Effector memory CD8-positive, alpha-beta T cell (primary cell): ENCODE data around the gene MGMT.

Experiments used
- ATAC-seq: fragments of 150-1000 bp; cut with Tn5 transposase; replicated peaks from 2 replicates; pipeline ENCODE4 v1.10.0; 2021; ENCODE audit warnings: mild to moderate bottlenecking, moderate library complexity
- DNase-seq, 3 experiments: peaks; one replicate each; pipeline ENCODE4 v3.0.0; 2021
- H3K27ac Mint-ChIP-seq, 2 donors: one replicate each; pipeline ENCODE4 v1.8.0; 2022; ENCODE audit warnings: mild to moderate bottlenecking in 2 of 2, mixed read lengths in 2 of 2, moderate library complexity in 2 of 2
- H3K27me3 Mint-ChIP-seq, 2 donors: one replicate each; pipeline ENCODE4 v1.8.0; 2022; ENCODE audit warnings: mixed read lengths in 2 of 2
- H3K36me3 Mint-ChIP-seq: one replicate; pipeline ENCODE4 v1.8.0; 2022; ENCODE audit warnings: mild to moderate bottlenecking, moderate library complexity, mixed read lengths; ENCODE audit not compliant: insufficient read depth
- H3K4me1 Mint-ChIP-seq, 2 donors: one replicate each; pipeline ENCODE4 v1.8.0; 2022; ENCODE audit warnings: low read depth in 2 of 2, mixed read lengths in 2 of 2
- H3K4me3 Mint-ChIP-seq, 2 donors: one replicate each; pipeline ENCODE4 v1.8.0; 2022; ENCODE audit warnings: mild to moderate bottlenecking in 2 of 2, mixed read lengths in 2 of 2, moderate library complexity in 2 of 2
- H3K9me3 Mint-ChIP-seq, 2 donors: one replicate each; pipeline ENCODE4 v1.8.0; 2022; ENCODE audit warnings: mixed read lengths in 2 of 2

Gene MGMT

DNA sequence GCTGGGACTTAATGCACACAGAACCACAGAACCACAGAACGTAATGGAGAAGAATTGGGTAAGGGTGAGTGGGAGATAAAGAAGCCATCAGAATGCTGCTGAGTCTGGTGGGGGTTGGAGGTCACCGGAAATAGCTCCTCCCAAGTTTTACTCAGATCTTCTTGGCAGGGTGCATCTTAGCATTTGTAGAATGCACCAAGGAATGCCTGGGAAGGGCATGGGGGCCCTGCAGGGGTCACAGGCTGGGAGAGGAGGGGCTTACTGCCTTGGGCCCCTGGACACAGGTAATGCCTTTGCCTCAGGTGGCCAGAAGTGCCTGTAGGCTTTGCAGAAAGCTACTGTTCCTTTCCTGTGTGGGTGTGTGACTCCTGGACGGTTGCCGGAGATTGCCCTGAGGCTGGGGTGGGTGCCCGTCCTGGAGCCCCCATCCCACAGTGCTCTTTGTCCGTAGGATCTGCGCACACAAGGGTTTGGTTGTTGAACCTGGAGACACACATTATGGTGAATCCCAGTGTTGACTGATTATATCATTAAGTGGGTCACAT is 55.1 kb downstream of the MGMT start:
- no peaks in the 10 kb centered on the region for H3K9me3 Mint-ChIP-seq
- H3K27ac Mint-ChIP-seq, result no peak overlapping the region
- no peaks in the 10 kb centered on the region for H3K27me3 Mint-ChIP-seq
- DNase-seq (no peak), ATAC-seq (no peak)
- peaks cover 8% of the 10 kb centered on the region for H3K36me3 Mint-ChIP-seq
- no peak overlapping the region for H3K4me3 Mint-ChIP-seq
- H3K4me1 Mint-ChIP-seq, result peaks cover 13 to 19% of the 10 kb centered on the region in 2 donors

DNA sequence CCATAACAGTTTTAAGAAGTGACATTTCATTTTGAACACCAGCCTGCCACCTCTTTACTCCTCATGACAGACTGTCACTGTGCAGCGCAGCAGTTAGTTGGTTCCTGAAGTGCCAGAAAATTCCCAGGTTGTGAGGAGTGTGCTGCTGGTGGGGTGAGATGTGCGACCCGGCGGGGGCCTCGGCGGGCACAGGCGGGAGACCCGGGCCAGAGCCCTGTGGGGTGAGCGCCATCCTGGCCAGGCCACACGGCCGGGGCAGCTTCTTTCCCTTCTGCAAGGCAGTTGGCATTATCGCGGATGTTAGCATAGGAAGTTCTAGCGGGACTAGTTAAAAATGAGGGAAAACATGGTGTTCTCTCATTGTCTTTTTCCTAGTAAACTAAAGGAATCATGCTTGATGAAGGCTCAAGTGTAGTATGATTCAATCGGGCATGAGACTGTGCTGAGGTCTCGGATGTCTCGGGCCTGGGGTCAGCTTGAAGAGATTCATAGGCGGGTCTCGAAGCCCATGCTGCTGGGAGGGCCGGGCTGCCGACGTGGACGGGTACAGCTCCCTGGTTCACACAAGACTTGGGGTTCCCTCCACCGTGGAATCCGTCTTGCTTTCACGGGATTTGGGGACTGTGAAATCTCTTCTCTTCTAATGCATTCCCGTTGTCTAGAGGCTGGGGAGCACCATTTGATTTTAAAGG is 56.1 kb downstream of the MGMT start:
- no peaks in the 10 kb centered on the region for H3K27me3 Mint-ChIP-seq
- H3K4me1 Mint-ChIP-seq, result peaks cover 6 to 16% of the 10 kb centered on the region in 2 donors
- no peak overlapping the region for H3K27ac Mint-ChIP-seq
- ATAC-seq (no peak), DNase-seq (no peak)
- peaks cover 3% of the 10 kb centered on the region for H3K36me3 Mint-ChIP-seq
- H3K9me3 Mint-ChIP-seq, result peaks cover 1 to 8% of the 10 kb centered on the region in 2 donors
- no peak overlapping the region for H3K4me3 Mint-ChIP-seq

DNA sequence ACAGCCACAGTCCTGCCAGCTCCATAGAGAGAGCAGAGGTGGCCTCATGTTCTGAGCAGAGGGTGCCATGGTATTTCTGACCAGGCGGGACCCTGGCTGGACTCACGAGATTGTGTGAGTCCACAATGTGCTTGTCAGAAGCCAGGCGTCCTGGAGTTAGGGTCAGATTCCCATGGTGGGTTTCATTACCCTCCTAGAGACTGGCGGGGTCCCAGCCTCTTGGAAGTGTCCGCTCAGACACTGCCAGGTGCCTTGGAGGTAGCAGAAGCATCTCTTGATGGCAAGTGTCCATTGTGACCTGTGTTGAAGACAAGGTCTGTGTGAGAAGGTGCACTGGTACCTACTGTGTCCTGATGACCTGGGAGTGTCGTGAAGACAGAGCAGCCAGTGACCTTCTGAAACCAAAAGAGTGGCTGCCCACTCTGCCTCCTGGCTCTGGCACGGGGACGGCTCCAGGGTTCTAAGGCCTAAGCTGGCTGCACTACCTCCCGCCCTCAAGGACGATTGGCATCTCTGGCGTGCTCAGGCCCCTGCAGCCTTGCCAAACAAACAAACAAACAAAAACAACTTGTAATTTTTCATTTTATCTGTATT is 56.8 kb downstream of the MGMT start:
- ATAC-seq, result no peak
- peaks cover 3% of the 10 kb centered on the region for H3K36me3 Mint-ChIP-seq

GRCh38 chr10:129524936-129525335 is 57.9 kb downstream of the MGMT start:
- ATAC-seq, result no peak
- peaks cover 2 to 8% of the 10 kb centered on the region in 2 donors for H3K9me3 Mint-ChIP-seq
- no peak overlapping the region for H3K4me3 Mint-ChIP-seq

More for the DNA sequence above, 56.8 kb downstream of the MGMT start:
- Mint-ChIP-seq H3K27me3 (no peaks in the 10 kb centered on the region), H3K4me1 (peaks cover 6 to 21% of the 10 kb centered on the region in 2 donors), H3K27ac (no peak overlapping the region), H3K4me3 (no peak overlapping the region), H3K9me3 (peaks cover 2 to 8% of the 10 kb centered on the region in 2 donors)
- no peak for DNase-seq

GRCh38 chr10:129525401-129525801 is 58.4 kb downstream of the MGMT start:
- peaks cover 6 to 28% of the 10 kb centered on the region in 2 donors for H3K4me1 Mint-ChIP-seq
- no peak overlapping the region for H3K27ac Mint-ChIP-seq
- peaks cover 3% of the 10 kb centered on the region for H3K36me3 Mint-ChIP-seq
- DNase-seq (no peak), ATAC-seq (no peak)
- H3K9me3 Mint-ChIP-seq, result peaks cover 2 to 8% of the 10 kb centered on the region in 2 donors
- no peak overlapping the region for H3K4me3 Mint-ChIP-seq
- no peaks in the 10 kb centered on the region for H3K27me3 Mint-ChIP-seq

More at GRCh38 chr10:129524936-129525335, 57.9 kb downstream of the MGMT start:
- peaks cover 6 to 28% of the 10 kb centered on the region in 2 donors for H3K4me1 Mint-ChIP-seq
- no peak for DNase-seq
- H3K36me3 Mint-ChIP-seq, result peaks cover 3% of the 10 kb centered on the region
- no peaks in the 10 kb centered on the region for H3K27me3 Mint-ChIP-seq
- H3K27ac Mint-ChIP-seq, result no peak overlapping the region

- Mint-ChIP-seq H3K27ac (no peak overlapping the region), H3K27me3 (no peaks in the 10 kb centered on the region), H3K4me3 (no peak overlapping the region), H3K36me3 (peaks cover 3% of the 10 kb centered on the region), H3K9me3 (peaks cover 2 to 8% of the 10 kb centered on the region in 2 donors), H3K4me1 (peaks cover 3 to 24% of the 10 kb centered on the region in 2 donors)
- DNase-seq (no peak), ATAC-seq (no peak)
Observed at GRCh38 chr10:129526943-129527342, 59.9 kb downstream of the MGMT start.

DNA sequence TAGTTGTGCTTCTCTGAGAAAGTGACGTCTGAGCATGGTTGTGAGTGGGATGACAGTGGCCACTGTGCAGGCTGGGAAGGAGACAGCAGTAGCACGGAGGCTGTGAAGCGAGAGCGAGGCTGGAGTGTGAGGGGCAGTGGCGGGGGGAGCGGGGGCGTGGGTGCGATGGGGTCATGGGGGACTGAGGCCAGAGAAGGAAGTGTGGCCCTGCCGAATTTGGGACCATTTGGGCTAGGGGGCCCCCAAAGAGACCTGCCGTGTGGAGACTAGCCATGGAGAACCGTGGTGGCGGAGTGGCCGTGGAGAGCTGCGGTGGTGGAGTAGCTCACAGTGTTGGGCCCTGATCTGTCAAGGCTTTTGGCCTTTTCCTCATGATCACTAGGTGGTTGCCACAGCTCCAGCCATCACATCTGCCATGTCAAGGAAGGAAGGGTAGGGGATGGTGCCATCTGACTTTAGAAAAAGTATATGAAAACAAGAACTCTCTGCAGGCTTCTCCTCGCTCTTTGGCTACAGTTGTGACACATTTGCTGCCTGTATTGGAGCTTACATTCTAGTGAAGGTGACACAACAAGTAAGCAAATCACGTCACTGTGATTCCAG is 61.4 kb downstream of the MGMT start:
- Mint-ChIP-seq H3K27ac (no peak overlapping the region), H3K36me3 (peaks cover 3% of the 10 kb centered on the region), H3K27me3 (no peaks in the 10 kb centered on the region), H3K4me1 (peaks cover 13 to 32% of the 10 kb centered on the region in 2 donors), H3K4me3 (no peak overlapping the region), H3K9me3 (peaks cover 2 to 8% of the 10 kb centered on the region in 2 donors)
- no peak for ATAC-seq
- no peak for DNase-seq

DNA sequence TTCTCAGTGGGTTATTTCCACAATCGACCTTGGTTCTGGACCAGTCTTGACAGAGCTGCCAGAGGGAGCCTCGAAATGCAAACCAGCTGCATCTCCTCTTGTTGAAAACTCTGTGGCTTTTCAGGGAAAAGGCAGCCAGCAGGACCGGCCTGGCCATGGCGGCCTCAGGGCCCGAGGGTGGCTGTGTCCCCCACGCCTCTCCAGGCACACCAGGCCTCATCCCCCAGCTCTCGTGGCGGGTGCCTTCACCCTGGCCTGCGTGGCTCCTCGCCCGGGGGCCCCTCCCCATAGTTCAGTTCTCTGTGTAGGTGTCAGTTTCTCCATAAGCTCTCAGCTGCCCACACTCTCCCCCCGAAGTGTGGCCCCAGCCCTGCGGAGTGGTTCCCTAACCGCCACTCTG is 63.5 kb downstream of the MGMT start:
- peaks cover 2 to 11% of the 10 kb centered on the region in 2 donors for H3K9me3 Mint-ChIP-seq
- no peak overlapping the region for H3K27ac Mint-ChIP-seq
- H3K4me3 Mint-ChIP-seq, result no peak overlapping the region
- ATAC-seq (no peak), DNase-seq (no peak)
- H3K36me3 Mint-ChIP-seq, result no peaks in the 10 kb centered on the region
- no peaks in the 10 kb centered on the region for H3K27me3 Mint-ChIP-seq
- H3K4me1 Mint-ChIP-seq, result peaks cover 18 to 34% of the 10 kb centered on the region in 2 donors

GRCh38 chr10:129531195-129531968 is 64.3 kb downstream of the MGMT start:
- Mint-ChIP-seq H3K36me3 (peaks cover 2% of the 10 kb centered on the region), H3K27me3 (no peaks in the 10 kb centered on the region), H3K4me1 (peaks cover 15 to 33% of the 10 kb centered on the region in 2 donors), H3K27ac (no peak overlapping the region), H3K9me3 (peaks cover 2 to 16% of the 10 kb centered on the region in 2 donors), H3K4me3 (no peak overlapping the region)
- no peak for DNase-seq
- ATAC-seq, result no peak

- Mint-ChIP-seq H3K36me3 (peaks cover 9% of the 10 kb centered on the region), H3K27ac (no peak overlapping the region), H3K27me3 (no peaks in the 10 kb centered on the region), H3K9me3 (peaks cover 2 to 17% of the 10 kb centered on the region in 2 donors), H3K4me1 (peaks cover 15 to 33% of the 10 kb centered on the region in 2 donors), H3K4me3 (no peak overlapping the region)
- ATAC-seq (no peak), DNase-seq (no peak)
Observed at GRCh38 chr10:129531969-129532660, 65.1 kb downstream of the MGMT start.

- Mint-ChIP-seq H3K9me3 (peaks cover 2 to 20% of the 10 kb centered on the region in 2 donors), H3K27ac (no peak overlapping the region), H3K27me3 (no peaks in the 10 kb centered on the region), H3K36me3 (peaks cover 12% of the 10 kb centered on the region), H3K4me3 (no peak overlapping the region), H3K4me1 (peaks cover 15 to 33% of the 10 kb centered on the region in 2 donors)
- ATAC-seq (no peak), DNase-seq (no peak)
Observed at GRCh38 chr10:129532838-129533237, 65.8 kb downstream of the MGMT start.

DNA sequence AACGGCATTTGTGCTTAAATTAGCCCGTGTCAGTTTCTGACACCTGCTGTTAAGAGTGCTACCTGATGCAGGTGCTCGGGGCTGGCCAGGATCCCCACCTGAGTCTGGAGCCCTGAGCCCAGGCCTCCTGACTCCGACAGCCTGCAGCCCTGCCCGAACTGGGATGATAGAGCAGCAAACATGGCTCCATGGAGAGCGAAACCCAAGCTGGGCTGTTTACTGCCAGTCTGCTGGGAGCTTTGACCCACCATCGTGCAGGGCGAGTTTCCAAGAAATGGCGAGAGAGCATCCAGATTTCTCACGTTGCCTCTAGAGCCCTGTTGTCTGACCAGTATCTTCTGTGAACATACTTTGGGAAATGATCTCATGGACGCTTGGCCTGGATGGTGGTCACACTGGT is 66.2 kb downstream of the MGMT start:
- DNase-seq (no peak), ATAC-seq (no peak)
- H3K36me3 Mint-ChIP-seq, result peaks cover 12% of the 10 kb centered on the region
- H3K27me3 Mint-ChIP-seq, result no peaks in the 10 kb centered on the region
- H3K9me3 Mint-ChIP-seq, result peaks cover 0 to 16% of the 10 kb centered on the region in 2 donors
- peaks cover 15 to 29% of the 10 kb centered on the region in 2 donors for H3K4me1 Mint-ChIP-seq
- H3K27ac Mint-ChIP-seq, result peak overlapping the region in 1 of 2 donors; percentile 25
- H3K4me3 Mint-ChIP-seq, result no peak overlapping the region
